Activated CD8-positive, alpha-beta T cell treated with anti-CD3 and anti-CD28 coated beads for 36 hours (primary cell): ENCODE data around the gene SZT2. TPM values are rescaled to one million over a fixed set of nuclear protein-coding genes. Genes with fewer than 3 reads are reported as not detected.

Experiments used
- ATAC-seq: fragments of 200-7000 bp; cut with Tn5 transposase; one replicate; pipeline ENCODE4 v1.10.0; 2021; ENCODE audit warnings: mild to moderate bottlenecking, moderate library complexity
- CTCF ChIA-PET: fragments of 350-600 bp; sonication (Branson Sonifier 250); formaldehyde crosslinking; loops from one replicate; lab custom pipeline; 2021; ENCODE audit warnings: antibody characterized with exemption; lab: Charles Lee
- POLR2A ChIA-PET: fragments of 350-600 bp; sonication (Branson Sonifier 250); formaldehyde crosslinking; loops from one replicate; lab custom pipeline; 2021; ENCODE audit warnings: antibody characterized with exemption; lab: Charles Lee
- DNase-seq: peaks from one replicate; pipeline ENCODE4 v3.0.0-alpha.2; 2020
- H3K27ac Mint-ChIP-seq: one replicate; pipeline ENCODE4 v1.8.0; 2021; ENCODE audit warnings: mild to moderate bottlenecking, mixed read lengths
- H3K27me3 Mint-ChIP-seq: one replicate; pipeline ENCODE4 v1.8.0; 2021; ENCODE audit warnings: mixed read lengths
- H3K36me3 Mint-ChIP-seq: one replicate; pipeline ENCODE4 v1.8.0; 2021; ENCODE audit warnings: low read depth, mixed read lengths
- H3K4me1 Mint-ChIP-seq: one replicate; pipeline ENCODE4 v1.8.0; 2021; ENCODE audit warnings: low read depth, mixed read lengths
- H3K4me3 Mint-ChIP-seq: one replicate; pipeline ENCODE4 v1.8.0; 2021; ENCODE audit warnings: mild to moderate bottlenecking, moderate library complexity, mixed read lengths
- H3K9me3 Mint-ChIP-seq: one replicate; pipeline ENCODE4 v1.8.0; 2021; ENCODE audit warnings: mixed read lengths
- intact Hi-C: fragments of 100-400 bp; cut with micrococcal nuclease; formaldehyde crosslinking; loops from one replicate; pipeline ENCODE4 v1.10.0; 2022
- total RNA-seq, 2 experiments: library from RNA; stranded (reverse); gene quantifications; one replicate each; pipeline ENCODE4 v1.2.3, GENCODE V29; 2021
- TF ChIP-seq, protein P1 (sequence below): fragments of 200-600 bp; IDR thresholded peaks from one replicate; pipeline ENCODE4 v1.8.0; 2022; ENCODE audit warnings: antibody characterized with exemption, mild to moderate bottlenecking

The SZT2 gene
- total RNA-seq, 2 experiments from 2014 or later, result 30.1 to 33.3 TPM

DNA sequence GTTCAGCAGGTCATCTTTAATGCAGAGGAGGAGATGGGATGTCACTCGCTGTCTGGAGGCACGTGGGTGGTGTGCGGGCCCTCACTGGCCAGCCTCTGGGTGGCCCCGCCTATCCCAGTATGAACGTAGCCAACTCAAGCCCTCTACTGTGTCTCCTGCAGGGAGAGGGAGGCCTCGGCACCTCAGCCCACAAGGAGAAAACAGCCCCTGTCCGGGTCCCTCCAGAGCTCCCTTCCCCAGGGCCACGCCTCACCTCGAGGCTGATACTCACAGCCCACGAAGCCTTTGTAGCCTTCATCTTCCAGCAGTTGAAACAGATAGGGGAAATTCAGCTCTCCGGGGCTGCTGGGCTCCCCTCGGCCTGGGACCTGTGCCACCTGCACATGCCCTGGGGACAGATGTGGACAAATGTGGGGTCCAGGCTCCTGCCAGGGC, 61.5 kb downstream of the SZT2 start:
- TF ChIP-seq, protein P1, sequence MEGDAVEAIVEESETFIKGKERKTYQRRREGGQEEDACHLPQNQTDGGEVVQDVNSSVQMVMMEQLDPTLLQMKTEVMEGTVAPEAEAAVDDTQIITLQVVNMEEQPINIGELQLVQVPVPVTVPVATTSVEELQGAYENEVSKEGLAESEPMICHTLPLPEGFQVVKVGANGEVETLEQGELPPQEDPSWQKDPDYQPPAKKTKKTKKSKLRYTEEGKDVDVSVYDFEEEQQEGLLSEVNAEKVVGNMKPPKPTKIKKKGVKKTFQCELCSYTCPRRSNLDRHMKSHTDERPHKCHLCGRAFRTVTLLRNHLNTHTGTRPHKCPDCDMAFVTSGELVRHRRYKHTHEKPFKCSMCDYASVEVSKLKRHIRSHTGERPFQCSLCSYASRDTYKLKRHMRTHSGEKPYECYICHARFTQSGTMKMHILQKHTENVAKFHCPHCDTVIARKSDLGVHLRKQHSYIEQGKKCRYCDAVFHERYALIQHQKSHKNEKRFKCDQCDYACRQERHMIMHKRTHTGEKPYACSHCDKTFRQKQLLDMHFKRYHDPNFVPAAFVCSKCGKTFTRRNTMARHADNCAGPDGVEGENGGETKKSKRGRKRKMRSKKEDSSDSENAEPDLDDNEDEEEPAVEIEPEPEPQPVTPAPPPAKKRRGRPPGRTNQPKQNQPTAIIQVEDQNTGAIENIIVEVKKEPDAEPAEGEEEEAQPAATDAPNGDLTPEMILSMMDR, result no peak
- intact Hi-C loops, result no loop called here
- H3K27me3 Mint-ChIP-seq, result peaks cover 13% of the 10 kb centered on the region
- ChIA-PET POLR2A (no interaction called here), CTCF (no interaction called here)
- H3K9me3 Mint-ChIP-seq, result peaks cover 2% of the 10 kb centered on the region
- DNase-seq, result no peak
- no peak for ATAC-seq
- peaks cover 15% of the 10 kb centered on the region for H3K4me1 Mint-ChIP-seq
- peaks cover 24% of the 10 kb centered on the region for H3K36me3 Mint-ChIP-seq
- H3K27ac Mint-ChIP-seq, result no peak overlapping the region
- H3K4me3 Mint-ChIP-seq, result no peak overlapping the region

DNA sequence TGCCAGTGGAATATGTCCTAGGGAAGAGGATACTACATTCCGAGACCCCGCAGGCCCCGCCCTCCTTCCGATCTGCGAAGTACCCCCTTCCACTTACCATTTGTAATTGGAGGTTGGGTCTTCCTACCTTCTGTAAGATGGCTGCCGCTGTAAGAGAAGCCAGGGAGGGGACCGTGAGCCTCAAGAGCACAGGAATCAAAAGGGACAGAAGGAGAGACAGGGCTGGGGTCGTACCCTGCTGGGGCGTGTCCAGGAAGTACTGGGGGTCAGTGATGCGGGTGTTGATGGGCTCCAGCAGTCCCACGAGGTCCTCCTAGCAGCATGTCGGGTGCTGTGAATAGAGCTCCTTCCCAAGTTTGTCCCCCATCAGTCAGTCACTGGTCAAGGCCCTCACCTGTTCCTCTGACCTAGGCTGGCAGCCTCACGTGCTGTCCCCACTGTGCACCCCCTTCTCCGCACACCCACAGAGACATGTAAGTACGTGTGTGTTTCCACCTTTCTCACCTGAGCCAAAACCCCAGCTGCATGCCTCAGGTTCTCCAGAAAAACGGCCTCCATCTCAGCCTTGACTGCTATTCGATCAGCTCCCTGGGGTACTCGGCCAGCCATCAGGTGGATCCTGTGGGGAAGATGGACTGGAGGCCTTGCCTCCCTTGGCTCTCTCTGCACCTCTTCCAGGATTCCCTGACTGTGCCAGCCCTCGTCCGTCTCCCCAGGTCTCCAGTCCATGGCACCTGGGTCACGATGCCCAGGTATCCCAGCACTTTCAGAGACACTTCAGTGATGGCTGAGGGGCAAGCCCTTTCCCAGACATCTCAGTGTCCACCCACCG, 62.2 kb downstream of the SZT2 start:
- H3K27me3 Mint-ChIP-seq, result peaks cover 18% of the 10 kb centered on the region
- no peak overlapping the region for H3K27ac Mint-ChIP-seq
- DNase-seq (no peak), ATAC-seq (no peak)
- H3K36me3 Mint-ChIP-seq, result peaks cover 19% of the 10 kb centered on the region
- TF ChIP-seq, protein P1, result no peak
- H3K9me3 Mint-ChIP-seq, result peaks cover 2% of the 10 kb centered on the region
- H3K4me1 Mint-ChIP-seq, result peaks cover 15% of the 10 kb centered on the region
- no peak overlapping the region for H3K4me3 Mint-ChIP-seq
- ChIA-PET POLR2A (no interaction called here), CTCF (no interaction called here)
- intact Hi-C loops, result no loop called here

DNA sequence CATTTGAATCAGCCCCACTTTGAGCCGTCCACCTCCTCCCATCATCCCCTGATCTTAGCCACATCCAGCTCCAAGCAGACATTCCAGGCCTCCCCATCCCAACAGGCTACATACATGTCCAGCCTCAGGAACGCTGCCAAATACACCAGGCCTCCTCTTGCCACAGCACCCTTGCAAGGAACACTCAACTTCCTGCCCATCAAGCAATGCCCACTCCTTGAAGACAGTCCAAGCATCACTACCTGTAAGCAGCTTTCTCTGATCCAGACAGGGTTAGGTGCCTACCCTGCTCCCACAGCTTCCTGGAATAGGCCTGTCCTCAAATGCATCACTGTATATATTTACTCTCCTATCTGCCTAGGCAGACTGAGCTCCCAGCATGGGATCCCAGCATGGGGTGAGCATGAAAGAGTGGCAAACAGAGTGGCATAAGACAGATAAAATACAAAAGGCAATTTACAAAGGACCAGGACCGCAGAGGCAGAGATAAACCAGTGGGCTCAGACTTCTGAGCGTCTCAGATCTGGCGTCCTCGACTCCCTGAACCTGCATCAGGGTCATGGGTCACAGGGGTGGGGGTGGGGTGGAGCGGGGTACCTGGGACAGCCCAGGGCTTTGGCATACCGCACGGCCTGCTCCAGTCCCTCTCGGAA, 63.2 kb downstream of the SZT2 start:
- Mint-ChIP-seq H3K27me3 (peaks cover 23% of the 10 kb centered on the region), H3K9me3 (peaks cover 2% of the 10 kb centered on the region), H3K4me3 (peak overlapping the region; percentile 56), H3K4me1 (peaks cover 15% of the 10 kb centered on the region), H3K27ac (peak overlapping the region; percentile 25), H3K36me3 (peaks cover 15% of the 10 kb centered on the region)
- ATAC-seq (no peak), DNase-seq (no peak)
- ChIA-PET CTCF (no interaction called here), POLR2A (interaction anchor here (0.9 kb wide), 2 partner anchors 9 kb away, joined by 3 read pairs; no protein-coding TSS in a partner anchor)
- intact Hi-C loops, result no loop called here
- TF ChIP-seq, protein P1, result no peak

DNA sequence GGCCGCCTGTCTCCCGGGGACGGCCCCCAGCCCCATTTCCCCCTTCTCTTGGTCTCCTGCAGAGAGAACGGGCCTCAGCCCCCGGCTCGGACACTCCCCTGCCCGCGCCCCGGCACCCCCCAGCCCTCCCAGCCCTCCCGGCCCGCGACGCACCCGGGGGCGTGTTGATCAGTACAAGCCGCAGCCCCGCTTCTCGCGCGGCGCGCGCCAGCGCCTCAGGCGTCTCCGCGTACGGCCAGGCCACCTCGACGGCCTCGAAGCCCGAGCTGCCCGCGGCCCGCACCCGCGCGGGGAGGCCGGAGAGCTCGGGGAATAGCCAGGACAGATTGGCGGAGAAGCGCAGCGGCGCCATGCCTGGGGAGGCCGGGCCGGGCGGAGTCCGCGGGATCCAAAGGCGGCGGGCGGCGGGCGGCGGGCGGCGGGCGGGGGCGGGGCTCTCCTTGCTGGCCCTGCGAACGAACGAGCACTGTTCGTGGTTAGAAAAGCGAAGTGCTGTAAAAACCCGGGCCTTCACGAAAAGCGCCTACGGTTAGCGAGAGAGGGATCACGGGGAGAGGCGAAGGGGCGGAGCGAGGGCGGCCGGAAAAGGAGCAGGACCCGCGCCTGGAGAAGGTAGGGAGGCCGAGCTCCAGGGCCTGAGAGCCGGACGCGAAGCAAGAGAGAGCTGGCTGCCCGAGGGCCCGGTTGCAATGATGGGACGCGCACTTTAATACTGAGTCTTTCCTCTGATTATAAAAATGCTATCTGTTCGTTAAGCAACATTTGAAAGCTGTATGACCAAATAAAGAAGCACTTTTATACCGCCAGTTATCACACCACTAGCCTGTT, 64.0 kb downstream of the SZT2 start, which contains the start of gene HYI:
Gene HYI (minus strand): TSS at position 490 of the 828 bp plus-strand sequence. CDS start 138 bp downstream, at position 352.
- DNase-seq (peak; percentile 79), ATAC-seq (peak; percentile 67)
- CTCF ChIA-PET, result interaction anchor here (0.9 to 1.8 kb wide), 4 partner anchors 10 to 227 kb away, joined by 3 to 7 read pairs (median 4); no protein-coding TSS in a partner anchor
- Mint-ChIP-seq H3K9me3 (peaks cover 2% of the 10 kb centered on the region), H3K4me1 (peaks cover 15% of the 10 kb centered on the region), H3K36me3 (peaks cover 15% of the 10 kb centered on the region), H3K27ac (peak within 1 kb of the TSS; percentile 76), H3K4me3 (peak within 1 kb of the TSS; percentile 77), H3K27me3 (peaks cover 26% of the 10 kb centered on the region)
- POLR2A ChIA-PET, result interaction anchor here (0.7 to 1.9 kb wide), 13 partner anchors 8 to 492 kb away, joined by 3 to 7 read pairs (median 3); partner anchors contain the start of genes CFAP57, EBNA1BP2 and KDM4A
- intact Hi-C loops, result no loop called here
- TF ChIP-seq, protein P1, result no peak
